GM11168 (cell line): ENCODE results near the gene TPP1.

Source experiments
- in situ Hi-C: fragments of 300-500 bp; cut with MboI; formaldehyde crosslinking; loops from one replicate; pipeline ENCODE4 v1.12.0; 2022; ENCODE audit warnings: low sequenced_read_pairs; ENCODE audit not compliant: unreplicated experiment

Gene TPP1

GRCh38 chr11:6599449-6599848 is 19.8 kb downstream of the TPP1 start:
- in situ Hi-C loops = no loop called here

GRCh38 chr11:6598555-6598954 is 20.7 kb downstream of the TPP1 start:
- in situ Hi-C loops = no loop called here

- in situ Hi-C loops = no loop called here
Observed at GRCh38 chr11:6596239-6596877, 22.9 kb downstream of the TPP1 start.

GRCh38 chr11:6594142-6594768 is 25.0 kb downstream of the TPP1 start:
- in situ Hi-C loops = no loop called here

DNA sequence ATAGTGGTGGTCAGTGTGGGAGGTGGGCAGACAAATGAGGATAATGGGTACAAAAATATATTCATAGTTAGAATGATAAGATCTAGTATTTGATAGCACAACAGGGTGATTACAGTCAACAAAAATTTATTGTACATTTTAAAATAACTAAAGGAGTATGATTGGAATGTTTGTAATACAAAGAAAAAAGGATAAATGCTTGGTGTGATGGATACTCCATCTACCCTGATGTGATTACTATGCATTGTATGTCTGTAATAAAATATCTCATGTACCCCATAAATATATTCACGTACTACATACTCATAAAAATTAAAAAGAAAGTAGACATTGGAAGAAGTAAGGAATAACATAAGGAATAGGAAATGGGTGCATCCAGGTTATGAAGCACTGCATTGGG is 31.2 kb downstream of the TPP1 start:
- in situ Hi-C loops = no loop called here

DNA sequence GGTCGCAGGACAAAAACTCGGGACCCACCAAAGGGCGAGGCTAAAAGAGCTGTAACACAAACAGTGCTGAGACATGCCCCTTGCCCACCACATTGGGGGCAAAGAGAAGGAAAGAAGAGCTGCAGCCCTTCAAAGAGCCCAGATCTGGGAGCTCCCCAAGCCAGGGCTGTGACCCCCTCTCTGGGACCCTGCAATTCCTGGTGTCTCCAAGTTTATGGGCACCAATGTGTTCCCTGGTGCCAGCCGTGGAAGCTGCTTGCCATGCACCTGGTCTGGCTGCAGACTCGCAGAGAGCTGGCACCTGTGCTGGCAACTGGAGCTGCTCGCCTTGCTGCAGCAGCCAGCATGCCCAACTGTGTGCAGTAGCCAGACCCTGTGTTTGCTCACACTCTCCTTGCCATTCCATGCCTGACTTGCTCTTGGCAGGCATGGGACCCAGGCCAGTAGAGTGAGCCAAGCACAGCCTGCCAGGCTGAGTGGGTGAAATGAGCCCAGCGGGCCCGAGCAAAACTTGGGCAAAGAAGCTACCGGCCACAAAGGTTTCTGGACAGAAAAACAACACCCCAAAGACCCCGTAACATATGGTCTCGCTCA is 31.8 kb downstream of the TPP1 start:
- in situ Hi-C loops = no loop called here

GRCh38 chr11:6586434-6587359 is 32.5 kb downstream of the TPP1 start:
- in situ Hi-C loops = no loop called here

GRCh38 chr11:6584528-6584927 is 34.7 kb downstream of the TPP1 start:
- in situ Hi-C loops = no loop called here

GRCh38 chr11:6583584-6583983 is 35.6 kb downstream of the TPP1 start:
- in situ Hi-C loops = no loop called here

- in situ Hi-C loops = no loop called here
Observed at GRCh38 chr11:6579681-6580080, 39.5 kb downstream of the TPP1 start.

DNA sequence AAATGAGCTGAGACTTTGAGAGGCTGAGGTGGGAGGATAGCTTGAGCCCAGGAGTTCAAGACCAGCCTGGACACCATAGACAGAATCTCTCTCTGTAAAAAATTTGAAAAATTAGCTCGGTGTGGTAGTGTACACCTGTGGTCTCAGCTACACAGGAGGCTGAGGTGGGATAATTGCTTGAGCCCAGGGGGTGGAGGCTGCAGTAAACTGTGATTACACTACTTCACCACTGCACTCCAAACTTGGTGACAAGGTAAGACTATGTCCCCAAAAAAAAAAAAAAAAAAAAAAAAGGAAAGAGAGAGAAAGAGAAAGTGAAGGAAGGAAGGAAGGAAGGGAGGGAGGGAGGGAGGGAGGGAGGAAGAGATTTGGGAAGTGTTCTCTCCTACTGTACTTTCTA is 41.1 kb downstream of the TPP1 start:
- in situ Hi-C loops = no loop called here

GRCh38 chr11:6576471-6577373 is 42.5 kb downstream of the TPP1 start:
- in situ Hi-C loops = no loop called here

DNA sequence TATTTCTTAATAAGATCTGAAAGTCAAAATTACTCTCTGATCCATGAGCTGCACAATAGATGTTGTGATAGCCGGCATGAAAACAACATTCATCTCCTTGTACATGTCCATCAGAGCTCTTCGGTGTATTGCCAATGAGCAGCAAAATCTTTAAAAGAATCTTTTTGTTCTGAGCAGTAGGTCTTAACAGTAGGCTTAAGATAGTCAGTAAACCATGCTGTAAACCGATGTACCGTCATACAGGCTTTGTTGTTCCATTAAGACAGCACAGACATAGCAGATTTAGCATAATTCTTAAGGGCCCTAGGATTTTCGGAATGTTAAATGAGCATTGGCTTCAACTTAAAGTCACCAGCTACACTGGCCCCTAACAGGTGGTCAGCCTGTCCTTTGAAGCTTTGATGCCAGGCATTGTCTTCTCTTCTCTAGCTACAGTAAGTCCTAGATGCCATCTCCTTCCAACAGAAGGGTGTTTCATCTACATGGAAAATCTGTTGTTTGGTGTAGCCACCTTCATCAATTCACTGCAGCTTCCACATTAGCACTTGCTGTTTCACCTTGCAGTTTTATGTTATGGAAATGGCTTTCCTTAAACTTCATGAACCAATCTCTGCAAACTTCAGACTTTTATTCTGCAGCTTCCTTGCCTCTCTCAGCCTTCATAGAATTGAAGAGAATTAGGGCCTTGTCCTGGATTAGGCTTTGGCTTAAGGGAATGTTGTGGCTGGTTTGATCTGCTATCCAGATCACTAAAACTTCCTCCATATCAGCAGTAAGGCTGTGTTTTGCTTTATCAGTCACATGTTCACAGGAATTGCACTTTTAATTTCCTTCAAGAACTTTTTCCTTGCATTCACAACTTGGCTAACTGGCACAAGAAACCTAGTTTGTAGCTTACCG is 44.2 kb downstream of the TPP1 start:
- in situ Hi-C loops = no loop called here

DNA sequence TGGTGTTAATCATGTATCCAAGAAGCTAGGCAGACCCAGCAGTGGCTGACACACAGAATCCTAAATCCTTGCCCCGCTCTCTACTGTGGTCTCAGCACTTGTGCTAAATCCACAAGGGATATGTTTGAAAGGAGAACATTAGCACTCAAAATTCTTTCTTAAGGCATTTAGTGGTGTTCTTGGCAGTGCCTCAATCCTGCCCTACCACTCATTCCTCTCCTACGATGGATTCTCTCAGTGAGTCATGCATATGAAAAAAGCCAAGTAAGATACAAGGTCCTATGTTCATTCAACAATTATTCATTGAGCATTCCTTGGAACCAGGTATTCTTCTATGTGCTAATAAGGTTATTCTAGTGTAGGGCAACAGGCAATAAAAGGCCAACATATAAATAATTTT is 47.0 kb downstream of the TPP1 start:
- in situ Hi-C loops = no loop called here

- in situ Hi-C loops = no loop called here
Observed at GRCh38 chr11:6571434-6572008, 47.7 kb downstream of the TPP1 start.

GRCh38 chr11:6570691-6571427 is 48.4 kb downstream of the TPP1 start:
- in situ Hi-C loops = no loop called here

DNA sequence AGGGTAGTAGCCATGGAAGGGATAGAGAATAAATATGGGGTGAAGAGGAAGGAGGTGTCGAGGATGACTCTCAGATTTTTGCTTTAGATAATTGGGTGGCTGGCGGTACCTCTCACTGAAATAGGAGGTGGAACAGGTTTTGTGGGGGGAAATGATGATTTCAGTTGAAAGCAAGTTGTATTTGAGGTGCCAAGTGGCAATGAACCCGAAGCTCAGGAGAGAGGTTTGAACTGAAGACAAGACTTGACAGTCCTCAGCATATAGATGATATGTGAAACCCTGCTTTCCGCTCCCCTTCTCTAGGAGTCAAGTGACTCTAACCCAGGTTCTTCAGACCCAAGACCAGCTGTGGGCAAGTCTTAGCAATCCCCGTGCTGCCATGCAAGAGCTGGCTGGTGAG is 49.5 kb downstream of the TPP1 start:
- in situ Hi-C loops = no loop called here
